Gastrocnemius medialis (tissue), 4 donors: ENCODE data around the gene MPDU1.

ENCODE experiments used
- CTCF ChIP-seq, 5 experiments: fragments of 450-650 bp in 3 of 5; fragments of 200-600 bp in 2 of 5; sonication (generic) in 2 of 5; IDR thresholded peaks in 4 of 5; conservative IDR thresholded peaks in 1 of 5; 1 replicate in 4 of 5; 2 replicates in 1 of 5; pipeline ENCODE4 v1.5.1; 2016 to 2019; ENCODE audit warnings: antibody characterized with exemption in 5 of 5, mild to moderate bottlenecking in 3 of 5, moderate library complexity in 3 of 5
- POLR2A ChIP-seq, 2 donors: fragments of 450-650 bp; IDR thresholded peaks; one replicate each; pipeline ENCODE4 v1.6.1; 2017; ENCODE audit warnings: antibody characterized with exemption in 2 of 2, mild to moderate bottlenecking in 2 of 2, moderate library complexity in 2 of 2

- TF ChIP-seq CTCF (IDR thresholded peaks at IDR 0.05 in 4 of 5, conservative IDR thresholded peaks at IDR 0.05 in 1 of 5) (no peak), POLR2A (IDR thresholded peaks at IDR 0.05) (peak; percentile 79 to 91)
Measured at GRCh38 chr17:7627250-7628121, 43.8 kb downstream of the MPDU1 start, which contains the start of gene SAT2.
